BE2C (cell line): Measurements from ENCODE around the gene CHRNA7.

Experiments
- DNase-seq: peaks from one replicate; pipeline ENCODE4 v3.0.0-alpha.2; 2020
- H3K27me3 ChIP-seq: fragments of 250-450 bp; sonication (Bioruptor Pico); 2 replicates; pipeline ENCODE4 v1.5.1; 2020; ENCODE audit warnings: mild to moderate bottlenecking
- H3K36me3 ChIP-seq: fragments of 250-450 bp; sonication (Bioruptor Pico); 2 replicates; pipeline ENCODE4 v1.5.1; 2020; ENCODE audit warnings: mild to moderate bottlenecking
- H3K4me1 ChIP-seq: fragments of 250-450 bp; sonication (Bioruptor Pico); 2 replicates; pipeline ENCODE4 v1.5.1; 2020
- H3K4me3 ChIP-seq: 2 replicates; pipeline ENCODE4 v1.5.1; 2011; ENCODE audit warnings: low read depth, low read length
- H3K9me3 ChIP-seq: fragments of 250-450 bp; sonication (Bioruptor Pico); 2 replicates; pipeline ENCODE4 v1.5.1; 2020
- CTCF ChIP-seq: IDR thresholded peaks from 2 replicates; pipeline ENCODE4 v1.5.1; 2012; ENCODE audit warnings: mild to moderate bottlenecking, low read depth, low read length

Gene CHRNA7

DNA sequence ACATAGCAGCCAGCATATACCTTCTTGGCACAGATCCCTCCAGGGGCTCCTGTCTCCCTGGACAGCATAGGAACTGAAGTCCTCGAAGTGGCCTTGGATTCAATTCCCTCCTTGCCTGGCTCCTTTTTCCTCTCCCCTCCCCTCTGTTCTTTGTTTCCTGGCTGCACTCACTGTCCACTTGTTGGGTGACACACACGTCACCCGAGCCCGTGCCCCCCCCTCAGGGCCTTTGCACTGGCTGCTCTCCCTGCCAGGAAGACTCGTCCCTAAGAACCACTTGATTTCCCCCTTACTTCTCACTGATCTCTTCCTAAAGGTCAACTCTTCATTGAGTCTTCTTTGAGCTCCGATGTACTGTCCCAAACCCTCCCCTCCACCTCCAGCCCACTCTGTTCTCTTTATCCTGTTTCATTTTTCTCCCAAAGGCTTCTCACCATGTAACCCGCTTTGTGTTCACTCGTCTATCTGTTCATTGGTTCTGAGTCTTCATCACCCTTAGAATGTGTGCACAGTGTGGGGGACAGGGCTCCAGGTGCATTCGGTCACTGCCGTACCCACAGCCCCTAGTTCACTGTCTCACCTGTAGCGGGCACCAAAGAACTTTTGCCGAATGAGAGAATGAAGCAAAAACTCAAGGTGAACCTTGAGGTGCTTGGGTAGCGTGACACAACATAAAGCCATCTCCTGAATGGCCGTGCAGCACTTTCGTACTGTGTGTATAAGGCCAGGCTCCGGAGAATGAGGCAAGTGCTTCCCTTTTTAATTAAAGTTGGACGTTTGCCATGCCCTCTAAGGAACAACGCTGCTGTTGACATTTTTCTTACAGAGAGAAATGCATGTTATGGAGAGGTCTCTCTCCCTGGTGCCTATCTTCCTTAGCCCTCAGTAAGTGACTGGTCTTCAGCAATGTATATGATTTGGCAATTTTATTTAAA lies 74.0 kb downstream of the CHRNA7 start:
- Histone ChIP-seq H3K9me3 (no peaks in the 10 kb centered on the region), H3K27me3 (no peaks in the 10 kb centered on the region), H3K4me1 (peaks cover 42% of the 10 kb centered on the region), H3K36me3 (peaks cover 4% of the 10 kb centered on the region; the same call in 1 of the 2 replicates), H3K4me3 (no peak overlapping the region)
- peak; percentile 45 for TF ChIP-seq CTCF
- DNase-seq: no peak

GRCh38 chr15:32105258-32106241 lies 75.2 kb downstream of the CHRNA7 start:
- Histone ChIP-seq H3K4me1 (peaks cover 33% of the 10 kb centered on the region), H3K27me3 (no peaks in the 10 kb centered on the region), H3K36me3 (peaks cover 4% of the 10 kb centered on the region; the same call in 1 of the 2 replicates), H3K4me3 (no peak overlapping the region), H3K9me3 (no peaks in the 10 kb centered on the region)
- DNase-seq: no peak
- TF ChIP-seq CTCF: no peak

GRCh38 chr15:32106401-32107381 lies 76.4 kb downstream of the CHRNA7 start:
- Histone ChIP-seq H3K27me3 (no peaks in the 10 kb centered on the region), H3K9me3 (no peaks in the 10 kb centered on the region), H3K4me3 (no peak overlapping the region), H3K36me3 (peaks cover 4% of the 10 kb centered on the region; the same call in 1 of the 2 replicates), H3K4me1 (peaks cover 33% of the 10 kb centered on the region)
- DNase-seq: no peak
- TF ChIP-seq CTCF: no peak

DNA sequence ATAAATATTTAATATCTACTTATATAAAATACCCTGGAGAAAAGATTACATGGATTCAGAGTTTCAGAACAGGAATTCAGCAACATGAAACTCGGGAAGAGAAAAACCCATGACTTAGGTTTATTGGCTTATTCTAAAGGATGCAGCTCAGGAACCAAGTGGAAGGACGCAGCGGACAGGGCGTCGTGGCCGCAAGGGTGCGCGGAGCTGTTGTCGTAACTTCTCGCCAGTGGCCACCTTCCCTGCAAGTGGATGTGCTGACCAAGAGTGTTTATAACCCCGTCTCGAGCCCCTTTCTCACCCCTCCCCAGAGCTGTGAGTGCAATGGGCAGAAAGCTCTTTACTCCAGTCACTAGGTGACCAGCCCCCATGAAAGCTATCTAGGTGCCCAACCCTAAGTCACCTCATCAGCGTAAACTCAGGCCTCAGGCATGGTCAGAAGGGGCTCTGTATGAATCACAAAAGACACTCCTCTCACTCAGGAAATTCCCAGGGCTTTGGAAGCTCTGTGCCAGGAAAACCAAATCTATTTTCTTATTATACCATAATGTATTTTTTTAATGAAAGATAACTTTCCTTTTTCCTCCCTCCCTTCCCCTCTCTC lies 77.3 kb downstream of the CHRNA7 start:
- H3K36me3 ChIP-seq: peaks cover 4% of the 10 kb centered on the region; the same call in 1 of the 2 replicates
- DNase-seq: no peak
- peaks cover 33% of the 10 kb centered on the region for H3K4me1 ChIP-seq

More for the DNA sequence above, 77.3 kb downstream of the CHRNA7 start:
- no peak overlapping the region for H3K4me3 ChIP-seq
- TF ChIP-seq CTCF: no peak
- H3K9me3 ChIP-seq: no peaks in the 10 kb centered on the region
- H3K27me3 ChIP-seq: no peaks in the 10 kb centered on the region
